ENCODE results near the gene KLF13. TPM values are rescaled to one million over a fixed set of nuclear protein-coding genes. Genes with fewer than 3 reads are reported as not detected.
A peak's percentile ranks its signal among the peaks of the same experiment; 100 is the strongest.

The KLF13 gene
- total and polyA plus RNA-seq, 2 donors (not counting 1 experiment from before 2014, with no cell fraction given) = 65.5 to 140 TPM

DNA sequence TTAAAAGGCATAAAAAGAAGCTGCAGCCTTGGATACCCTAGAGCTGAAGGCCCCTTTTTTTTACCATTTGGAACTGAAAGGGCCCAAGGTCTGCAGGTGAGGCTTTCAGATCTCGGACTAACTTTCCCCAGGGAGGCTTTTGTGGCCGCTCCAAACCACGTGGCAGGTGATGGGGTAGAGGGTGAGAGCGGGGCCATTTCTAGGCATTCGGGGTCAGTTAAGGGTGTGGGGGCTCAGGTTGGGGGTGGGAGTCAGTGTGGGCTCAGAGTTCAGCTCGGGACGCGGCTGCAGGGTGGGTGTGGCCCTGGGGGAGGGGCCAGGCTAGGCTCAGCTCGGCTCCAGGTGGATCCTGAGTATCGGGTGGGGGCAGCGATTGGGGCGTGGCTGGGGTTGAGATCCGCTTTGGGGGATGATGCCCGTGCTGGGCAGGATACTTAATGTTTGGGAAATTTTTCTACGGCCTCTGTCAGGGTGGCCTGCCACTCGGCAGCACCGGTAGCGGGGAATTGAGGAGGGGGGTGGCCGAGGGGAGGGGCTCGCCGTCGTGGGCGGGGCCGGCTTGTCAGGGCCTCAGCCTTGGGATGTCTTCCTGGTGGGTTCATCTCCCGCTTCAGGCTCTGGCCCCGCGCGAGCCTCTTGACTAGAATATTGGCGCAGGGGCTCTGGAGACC lies 2.5 kb downstream of the KLF13 start:
- H3K27ac Mint-ChIP-seq = peak overlapping the region; percentile 90
- Histone ChIP-seq H3K9me3 (ENCODE audit: control extremely low read depth in 1 of 3, control insufficient read depth in 2 of 3, insufficient read depth in 1 of 3, low read length in 2 of 3) (no peaks in the 10 kb centered on the region), H3K4me2 (replicated peaks; ENCODE audit: low read depth, low read length, poor library complexity, severe bottlenecking) (peak overlapping the region; percentile 75), H3K27ac (ENCODE audit: low read length in 2 of 2) (peak overlapping the region; percentile 91 to 97), H3K79me2 (ENCODE audit: control insufficient read depth, insufficient read depth, low read length) (peaks cover 61% of the 10 kb centered on the region), H3K4me3 (ENCODE audit: control extremely low read depth in 1 of 5, extremely low read depth in 1 of 5, insufficient read depth in 1 of 5, low read depth in 2 of 5, low read length in 4 of 5) (peak overlapping the region; percentile 57 to 88 (median 77)), H4K20me1 (ENCODE audit: control insufficient read depth, insufficient read depth, low read length, poor library complexity, severe bottlenecking) (peaks cover 61% of the 10 kb centered on the region), H3K9ac (ENCODE audit: low read length) (peak overlapping the region; percentile 92), H2AFZ (ENCODE audit: insufficient read depth, low read depth, low read length, poor library complexity, severe bottlenecking) (no peak overlapping the region), H3K36me3 (replicated peaks in 1 of 2; ENCODE audit: control extremely low read depth in 1 of 2, control insufficient read depth in 1 of 2, extremely low read depth in 1 of 2, insufficient read depth in 2 of 2, low read length in 1 of 2) (peaks cover 2 to 12% of the 10 kb centered on the region in 2 experiments), H3K27me3 (replicated peaks in 1 of 4; ENCODE audit: control extremely low read depth in 1 of 4, control insufficient read depth in 3 of 4, insufficient read depth in 4 of 4, low read length in 3 of 4) (no peaks in the 10 kb centered on the region), H3K4me1 (ENCODE audit: control insufficient read depth in 2 of 2, insufficient read depth in 2 of 2, low read length in 2 of 2) (peaks cover 63 to 67% of the 10 kb centered on the region in 2 donors)
- DNase-seq (no peak), ATAC-seq (ENCODE audit: low read depth) (no peak)
- ChIA-PET CTCF (interaction anchor here (0.5 to 2.2 kb wide), 15 partner anchors 9 to 160 kb away, joined by 3 to 18 read pairs (median 5); no protein-coding TSS in a partner anchor), POLR2A (interaction anchor here (0.6 to 7.0 kb wide), 18 partner anchors 10 to 154 kb away, joined by 3 to 137 read pairs (median 5); no protein-coding TSS in a partner anchor)
- TF ChIP-seq, protein P1, sequence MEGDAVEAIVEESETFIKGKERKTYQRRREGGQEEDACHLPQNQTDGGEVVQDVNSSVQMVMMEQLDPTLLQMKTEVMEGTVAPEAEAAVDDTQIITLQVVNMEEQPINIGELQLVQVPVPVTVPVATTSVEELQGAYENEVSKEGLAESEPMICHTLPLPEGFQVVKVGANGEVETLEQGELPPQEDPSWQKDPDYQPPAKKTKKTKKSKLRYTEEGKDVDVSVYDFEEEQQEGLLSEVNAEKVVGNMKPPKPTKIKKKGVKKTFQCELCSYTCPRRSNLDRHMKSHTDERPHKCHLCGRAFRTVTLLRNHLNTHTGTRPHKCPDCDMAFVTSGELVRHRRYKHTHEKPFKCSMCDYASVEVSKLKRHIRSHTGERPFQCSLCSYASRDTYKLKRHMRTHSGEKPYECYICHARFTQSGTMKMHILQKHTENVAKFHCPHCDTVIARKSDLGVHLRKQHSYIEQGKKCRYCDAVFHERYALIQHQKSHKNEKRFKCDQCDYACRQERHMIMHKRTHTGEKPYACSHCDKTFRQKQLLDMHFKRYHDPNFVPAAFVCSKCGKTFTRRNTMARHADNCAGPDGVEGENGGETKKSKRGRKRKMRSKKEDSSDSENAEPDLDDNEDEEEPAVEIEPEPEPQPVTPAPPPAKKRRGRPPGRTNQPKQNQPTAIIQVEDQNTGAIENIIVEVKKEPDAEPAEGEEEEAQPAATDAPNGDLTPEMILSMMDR (IDR thresholded peaks at IDR 0.05) = no peak
- no peak for TF ChIP-seq EZH2 (IDR thresholded peaks at IDR 0.05; ENCODE audit: borderline replicate concordance, insufficient read depth, low read depth, low read length, poor library complexity, severe bottlenecking)
- intact Hi-C loops (cut with micrococcal nuclease) = loop anchor here (1.0 to 10.0 kb wide), 6 partner anchors 16 to 704 kb away; partner anchors contain the start of gene ARHGAP11B
- no peaks in the 10 kb centered on the region for H3K9me3 Mint-ChIP-seq (ENCODE audit: insufficient read depth)
- H3K4me3 Mint-ChIP-seq = peak overlapping the region; percentile 91
- 21% methylated on average over 22 of the region's 29 CpGs for WGBS (ENCODE audit: insufficient coverage)
- peaks cover 67% of the 10 kb centered on the region for H3K4me1 Mint-ChIP-seq
- H3K27me3 Mint-ChIP-seq = no peaks in the 10 kb centered on the region

DNA sequence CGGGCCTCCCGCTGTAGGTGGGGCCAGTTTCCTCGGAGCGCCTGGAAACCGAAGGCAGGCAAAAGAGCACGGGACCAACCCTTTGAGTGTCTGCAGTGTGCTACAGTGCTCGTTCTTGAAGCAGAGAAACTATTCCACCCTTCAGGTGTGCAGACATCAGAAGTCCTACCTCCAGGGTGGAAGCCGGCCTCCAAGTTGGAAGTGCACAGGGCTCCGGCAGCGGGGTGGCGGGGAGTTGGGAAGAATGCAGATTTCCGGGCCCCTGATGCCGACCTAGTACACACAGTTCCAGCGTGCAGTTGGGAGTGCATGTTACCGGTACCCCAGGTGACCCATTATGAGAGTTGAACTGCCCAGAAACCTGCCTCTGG lies 3.0 kb downstream of the KLF13 start:
- Histone ChIP-seq H3K27me3 (replicated peaks in 1 of 4; ENCODE audit: control extremely low read depth in 1 of 4, control insufficient read depth in 3 of 4, insufficient read depth in 4 of 4, low read length in 3 of 4) (no peaks in the 10 kb centered on the region), H3K36me3 (replicated peaks in 1 of 2; ENCODE audit: control extremely low read depth in 1 of 2, control insufficient read depth in 1 of 2, extremely low read depth in 1 of 2, insufficient read depth in 2 of 2, low read length in 1 of 2) (peaks cover 3 to 12% of the 10 kb centered on the region in 2 experiments), H3K27ac (ENCODE audit: low read length in 2 of 2) (peak overlapping the region; percentile 91 to 97), H3K4me3 (ENCODE audit: control extremely low read depth in 1 of 5, extremely low read depth in 1 of 5, insufficient read depth in 1 of 5, low read depth in 2 of 5, low read length in 4 of 5) (peak overlapping the region in 4 of 5 experiments; percentile 57 to 88 (median 70)), H3K79me2 (ENCODE audit: control insufficient read depth, insufficient read depth, low read length) (peaks cover 66% of the 10 kb centered on the region), H3K9me3 (ENCODE audit: control extremely low read depth in 1 of 3, control insufficient read depth in 2 of 3, insufficient read depth in 1 of 3, low read length in 2 of 3) (no peaks in the 10 kb centered on the region), H3K4me1 (ENCODE audit: control insufficient read depth in 2 of 2, insufficient read depth in 2 of 2, low read length in 2 of 2) (peaks cover 60 to 66% of the 10 kb centered on the region in 2 donors), H2AFZ (ENCODE audit: insufficient read depth, low read depth, low read length, poor library complexity, severe bottlenecking) (no peak overlapping the region), H3K9ac (ENCODE audit: low read length) (peak overlapping the region; percentile 92), H3K4me2 (replicated peaks; ENCODE audit: low read depth, low read length, poor library complexity, severe bottlenecking) (peak overlapping the region; percentile 75), H4K20me1 (ENCODE audit: control insufficient read depth, insufficient read depth, low read length, poor library complexity, severe bottlenecking) (peaks cover 66% of the 10 kb centered on the region)
- H3K4me3 Mint-ChIP-seq = peak overlapping the region; percentile 91
- DNase-seq (no peak), ATAC-seq (ENCODE audit: low read depth) (no peak)
- H3K27ac Mint-ChIP-seq = peak overlapping the region; percentile 90
- H3K4me1 Mint-ChIP-seq = peaks cover 63% of the 10 kb centered on the region
- TF ChIP-seq EZH2 (IDR thresholded peaks at IDR 0.05; ENCODE audit: borderline replicate concordance, insufficient read depth, low read depth, low read length, poor library complexity, severe bottlenecking) = no peak
- no peaks in the 10 kb centered on the region for H3K27me3 Mint-ChIP-seq
- 75% methylated on average over 15 of the region's 15 CpGs for WGBS (ENCODE audit: insufficient coverage)
- H3K9me3 Mint-ChIP-seq (ENCODE audit: insufficient read depth) = no peaks in the 10 kb centered on the region
- CTCF ChIA-PET = interaction anchor here (1.3 to 1.8 kb wide), 6 partner anchors 10 to 159 kb away, joined by 3 to 11 read pairs (median 8); no protein-coding TSS in a partner anchor
- intact Hi-C loops (cut with micrococcal nuclease) = loop anchor here (1.0 to 10.0 kb wide), 5 partner anchors 9 to 705 kb away; partner anchors contain the start of gene ARHGAP11B
- POLR2A ChIA-PET = interaction anchor here (0.6 to 7.0 kb wide), 10 partner anchors 11 to 144 kb away, joined by 3 to 137 read pairs (median 6); no protein-coding TSS in a partner anchor

All from B cell (primary cell).